ENCODE data around the gene RASGRP3.

- no peak for TF ChIP-seq CTCF (IDR thresholded peaks at IDR 0.05; ENCODE audit: extremely low read depth in 1 of 2, insufficient read depth in 1 of 2, low read depth in 1 of 2, low read length in 2 of 2)
- no peak for TF ChIP-seq POLR2A (IDR thresholded peaks at IDR 0.05; ENCODE audit: low read depth, low read length)
- TF ChIP-seq JUN (IDR thresholded peaks at IDR 0.05; ENCODE audit: borderline replicate concordance, insufficient read depth, insufficient read length, low read depth): no peak
These were observed 49.2 kb downstream of the RASGRP3 start for GRCh38 chr2:33525666-33526065.

Data from endothelial cell of umbilical vein (primary cell).